ENCODE measurements around the gene PRMT3.
"Not testable (repeated sequence)": the region's sequence is repeated elsewhere in the genome, so short reads cannot be mapped to it uniquely, and the experiment has no call there.

PRMT3 gene

GRCh38 chr11:20518323-20518834 lies 130.9 kb downstream of the PRMT3 start:
- DNase-seq (ENCODE audit: low read depth): no peak

- DNase-seq (ENCODE audit: low read depth): no peak
These were observed 135.0 kb downstream of the PRMT3 start for GRCh38 chr11:20522536-20522935.

- DNase-seq (ENCODE audit: low read depth): no peak
These were observed 142.2 kb downstream of the PRMT3 start for GRCh38 chr11:20529757-20530156.

- no peak for DNase-seq (ENCODE audit: low read depth)
These were observed 143.6 kb downstream of the PRMT3 start for GRCh38 chr11:20530942-20531703.

DNA sequence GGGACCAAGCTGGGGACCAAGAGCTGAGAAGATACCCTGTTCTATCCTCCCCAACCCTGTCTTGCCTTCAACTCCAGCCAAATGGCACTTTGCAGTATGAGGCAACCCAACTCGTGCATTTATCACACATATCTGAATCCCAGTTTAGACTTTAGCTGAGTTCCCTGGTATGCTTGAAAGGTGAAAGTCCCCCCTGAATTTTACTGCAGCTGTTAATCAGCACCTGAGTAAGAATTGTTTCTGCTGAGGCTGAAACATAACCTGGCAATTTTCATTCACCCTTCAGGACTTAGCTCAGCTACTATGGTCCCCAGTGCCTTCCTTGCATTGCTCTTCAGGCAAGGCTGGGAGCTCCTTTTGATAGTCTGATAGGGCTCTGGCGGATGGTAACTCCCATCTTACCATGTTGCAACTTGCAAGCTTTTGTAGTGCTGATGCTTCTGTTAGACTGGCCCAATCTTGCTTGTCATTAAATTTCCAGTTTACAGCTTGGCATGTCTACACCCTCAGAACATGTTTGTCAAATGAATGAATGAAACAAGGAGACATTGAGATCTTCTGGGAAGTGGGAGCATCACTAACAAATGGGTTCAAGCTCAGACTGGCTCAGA lies 147.9 kb downstream of the PRMT3 start:
- no peak for DNase-seq (ENCODE audit: low read depth)

GRCh38 chr11:20536365-20536764 lies 148.8 kb downstream of the PRMT3 start:
- DNase-seq (ENCODE audit: low read depth): no peak

GRCh38 chr11:20536784-20537183 lies 149.3 kb downstream of the PRMT3 start:
- DNase-seq (ENCODE audit: low read depth): no peak

DNA sequence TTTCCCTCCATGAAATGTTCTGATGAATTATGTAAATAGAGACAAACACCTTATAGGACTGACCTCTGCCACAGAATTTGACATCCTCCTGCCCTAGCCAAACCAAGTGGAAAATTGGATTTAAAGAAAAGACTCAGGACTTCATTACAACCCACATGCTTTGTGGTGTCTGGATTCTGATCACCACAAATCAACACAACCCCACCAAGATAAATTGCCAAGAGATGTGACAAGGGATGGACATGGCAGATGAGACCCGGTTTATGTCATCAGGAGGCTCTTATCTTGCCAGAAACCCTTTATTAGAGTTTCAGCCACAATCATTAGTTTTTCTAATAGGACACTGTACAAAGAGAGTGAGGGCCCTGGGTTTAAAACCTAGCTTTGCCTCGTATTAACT lies 154.0 kb downstream of the PRMT3 start:
- DNase-seq (ENCODE audit: low read depth): no peak

GRCh38 chr11:20544603-20545237 lies 157.2 kb downstream of the PRMT3 start:
- DNase-seq (ENCODE audit: low read depth): no peak

GRCh38 chr11:20547411-20547810 lies 159.9 kb downstream of the PRMT3 start:
- DNase-seq (ENCODE audit: low read depth): no peak

GRCh38 chr11:20551096-20551495 lies 163.6 kb downstream of the PRMT3 start:
- no peak for DNase-seq (ENCODE audit: low read depth)

GRCh38 chr11:20555783-20556182 lies 168.3 kb downstream of the PRMT3 start:
- no peak for DNase-seq (ENCODE audit: low read depth)

DNA sequence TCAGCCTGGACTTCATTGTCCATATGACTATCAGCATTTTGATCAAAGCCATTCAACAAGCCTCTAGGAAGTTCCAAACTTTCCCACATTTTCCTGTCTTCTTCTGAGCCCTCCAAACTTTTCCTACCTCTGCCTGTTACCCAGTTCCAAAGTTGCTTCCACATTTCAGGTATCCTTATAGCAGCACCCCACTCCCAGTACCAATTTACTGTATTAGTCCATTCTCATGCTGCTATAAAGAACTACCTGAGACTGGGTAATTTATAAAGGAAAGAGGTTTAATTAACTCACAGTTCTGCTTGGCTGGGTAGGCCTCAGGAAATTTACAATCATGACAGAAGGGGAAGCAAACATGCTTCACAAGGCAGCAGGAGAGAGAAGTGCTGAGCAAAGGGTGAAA lies 168.9 kb downstream of the PRMT3 start:
- DNase-seq (ENCODE audit: low read depth): not testable (repeated sequence)

DNA sequence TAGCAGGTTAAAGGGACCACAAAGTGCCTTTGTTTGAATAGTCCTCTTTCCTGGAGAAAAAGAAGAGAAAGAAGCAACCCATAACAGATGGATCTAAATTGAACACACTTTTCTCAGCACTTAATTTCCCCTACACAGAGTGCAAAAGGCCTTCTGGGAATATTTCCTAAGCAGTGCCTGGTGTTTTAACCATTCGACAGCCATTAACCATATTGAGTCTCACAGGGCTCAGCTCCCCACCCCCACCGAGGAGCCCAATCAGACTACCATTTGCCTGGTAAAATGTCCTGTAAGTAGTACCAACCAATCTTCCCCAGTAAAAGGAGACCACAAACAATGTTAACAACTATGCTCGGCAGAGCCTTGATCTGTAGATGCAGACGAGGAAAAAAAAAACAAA lies 171.2 kb downstream of the PRMT3 start:
- DNase-seq (ENCODE audit: low read depth): no peak
